Osteocyte (in vitro differentiated cells): ENCODE data around the gene NOTUM. TPM values are rescaled to one million over a fixed set of nuclear protein-coding genes. Genes with fewer than 3 reads are reported as not detected.

Experiments used
- DNase-seq: peaks from one replicate; pipeline ENCODE4 v3.0.0; 2021; ENCODE audit warnings: mixed read lengths; ENCODE audit not compliant: unreplicated experiment; ENCODE audit errors: extremely low spot score
- H3K27ac Mint-ChIP-seq: one replicate; pipeline ENCODE4 v1.8.0; 2021; ENCODE audit warnings: mild to moderate bottlenecking, mixed read lengths; ENCODE audit not compliant: unreplicated experiment
- H3K27me3 Mint-ChIP-seq: one replicate; pipeline ENCODE4 v1.8.0; 2021; ENCODE audit warnings: mixed read lengths; ENCODE audit not compliant: unreplicated experiment
- H3K36me3 Mint-ChIP-seq: one replicate; pipeline ENCODE4 v1.8.0; 2021; ENCODE audit warnings: mixed read lengths; ENCODE audit not compliant: unreplicated experiment
- H3K4me1 Mint-ChIP-seq: one replicate; pipeline ENCODE4 v1.8.0; 2021; ENCODE audit warnings: mixed read lengths; ENCODE audit not compliant: unreplicated experiment
- H3K4me3 Mint-ChIP-seq: one replicate; pipeline ENCODE4 v1.8.0; 2021; ENCODE audit warnings: mild to moderate bottlenecking, moderate library complexity, mixed read lengths; ENCODE audit not compliant: unreplicated experiment
- H3K9me3 Mint-ChIP-seq: one replicate; pipeline ENCODE4 v1.8.0; 2021; ENCODE audit warnings: mixed read lengths; ENCODE audit not compliant: unreplicated experiment
- CTCF ChIP-seq: fragments of 200-600 bp; sonication (generic); IDR thresholded peaks from 2 replicates; pipeline ENCODE4 v1.5.0; 2021; ENCODE audit warnings: antibody characterized with exemption, mild to moderate bottlenecking, moderate library complexity
- total RNA-seq: library from RNA; stranded (reverse); gene quantifications from 2 replicates; pipeline ENCODE4 v1.2.1, GENCODE V29; 2021

The NOTUM gene
- total RNA-seq, 1 donor from 2014 or later: 0.30 TPM

DNA sequence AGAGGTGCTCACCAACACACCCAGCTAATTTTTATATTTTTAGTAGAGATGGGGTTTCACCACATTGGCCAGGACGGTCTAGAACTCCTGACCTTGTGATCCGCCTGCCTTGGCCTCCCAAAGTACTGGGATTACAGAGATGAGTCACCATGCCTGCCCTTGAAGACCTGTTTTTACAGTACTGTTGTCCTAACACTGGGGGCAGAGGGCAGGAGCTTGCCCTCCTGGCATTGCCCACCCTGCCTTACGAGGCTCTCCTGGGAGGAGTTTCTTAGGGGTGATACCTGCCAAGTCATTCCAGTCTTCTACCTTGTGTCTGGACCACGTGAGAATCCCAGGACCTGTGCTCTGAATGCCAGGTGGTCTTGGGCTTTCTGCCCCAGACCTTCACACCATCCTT is 19.1 kb upstream of the NOTUM start:
- no peak for DNase-seq
- no peak for TF ChIP-seq CTCF
- no peaks in the 10 kb centered on the region for H3K9me3 Mint-ChIP-seq
- H3K36me3 Mint-ChIP-seq: peaks cover 15% of the 10 kb centered on the region
- no peaks in the 10 kb centered on the region for H3K27me3 Mint-ChIP-seq
- H3K27ac Mint-ChIP-seq: no peak overlapping the region
- no peak overlapping the region for H3K4me3 Mint-ChIP-seq
- peaks cover 18% of the 10 kb centered on the region for H3K4me1 Mint-ChIP-seq

GRCh38 chr17:81978524-81979298 is 17.7 kb upstream of the NOTUM start:
- H3K9me3 Mint-ChIP-seq: no peaks in the 10 kb centered on the region
- peaks cover 12% of the 10 kb centered on the region for H3K36me3 Mint-ChIP-seq
- TF ChIP-seq CTCF: no peak
- H3K27ac Mint-ChIP-seq: peak overlapping the region; percentile 50
- H3K27me3 Mint-ChIP-seq: peaks cover 2% of the 10 kb centered on the region
- peaks cover 18% of the 10 kb centered on the region for H3K4me1 Mint-ChIP-seq
- no peak for DNase-seq
- peak overlapping the region; percentile 76 for H3K4me3 Mint-ChIP-seq

- H3K27ac Mint-ChIP-seq: peak within 1 kb of the TSS; percentile 91
- H3K9me3 Mint-ChIP-seq: no peaks in the 10 kb centered on the region
- H3K4me1 Mint-ChIP-seq: peaks cover 14% of the 10 kb centered on the region
- peaks cover 2% of the 10 kb centered on the region for H3K27me3 Mint-ChIP-seq
- peaks cover 7% of the 10 kb centered on the region for H3K36me3 Mint-ChIP-seq
- H3K4me3 Mint-ChIP-seq: peak within 1 kb of the TSS; percentile 87
- no peak for TF ChIP-seq CTCF
- DNase-seq: peak; percentile 98
Observed at GRCh38 chr17:81977211-81977808, 16.3 kb upstream of the NOTUM start, which contains the start of gene ASPSCR1. Gene ASPSCR1 (plus strand): TSS chr17:81977629. CDS start chr17:81977647, 18 bp downstream.

- Mint-ChIP-seq H3K27me3 (peaks cover 2% of the 10 kb centered on the region), H3K4me3 (peak overlapping the region; percentile 87), H3K9me3 (no peaks in the 10 kb centered on the region), H3K4me1 (peaks cover 12% of the 10 kb centered on the region), H3K27ac (peak overlapping the region; percentile 91), H3K36me3 (peaks cover 6% of the 10 kb centered on the region)
- TF ChIP-seq CTCF: no peak
- DNase-seq: no peak
Observed at GRCh38 chr17:81976332-81977210, 15.6 kb upstream of the NOTUM start.
